ENCODE results near the gene ADAP2.

DNA sequence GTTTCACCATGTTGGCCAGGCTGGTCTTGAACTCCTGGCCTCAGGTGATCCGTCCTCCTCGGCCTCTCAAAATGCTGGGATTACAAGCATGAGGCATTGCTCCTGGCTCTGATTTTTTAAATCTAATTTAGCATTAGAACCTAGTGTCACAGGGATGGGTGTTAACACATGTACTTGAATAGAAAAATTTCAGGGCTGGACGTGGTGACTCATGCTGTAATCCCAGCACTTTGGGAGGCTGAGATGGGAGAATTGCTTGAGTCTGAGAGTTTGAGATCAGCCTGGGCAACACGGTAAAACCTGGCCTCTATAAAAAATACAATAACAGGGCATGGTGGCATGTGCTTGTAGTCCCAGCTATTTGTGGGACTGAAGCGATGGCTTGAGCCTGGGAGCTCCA, 43.1 kb downstream of the ADAP2 start:
- TF ChIP-seq TAF1 (IDR thresholded peaks at IDR 0.05; ENCODE audit: borderline replicate concordance, low read depth, low read length) = no peak
- TF ChIP-seq POLR2AphosphoS5 (IDR thresholded peaks at IDR 0.05; ENCODE audit: low read depth, low read length) = no peak
- TF ChIP-seq POLR2A (IDR thresholded peaks at IDR 0.05; ENCODE audit: low read depth, low read length) = no peak
